WI38 (cell line): Measurements from ENCODE around the gene ODAD4.

Experiments
- H3K4me3 ChIP-seq: 2 replicates; pipeline ENCODE4 v1.5.1; 2011; ENCODE audit warnings: low read depth, mild to moderate bottlenecking, control low read depth, low read length
- TF ChIP-seq, protein P1 (sequence below): IDR thresholded peaks from 2 replicates; pipeline ENCODE4 v1.5.1; 2012; ENCODE audit warnings: low read depth, mild to moderate bottlenecking, control low read depth, low read length

Gene ODAD4

DNA sequence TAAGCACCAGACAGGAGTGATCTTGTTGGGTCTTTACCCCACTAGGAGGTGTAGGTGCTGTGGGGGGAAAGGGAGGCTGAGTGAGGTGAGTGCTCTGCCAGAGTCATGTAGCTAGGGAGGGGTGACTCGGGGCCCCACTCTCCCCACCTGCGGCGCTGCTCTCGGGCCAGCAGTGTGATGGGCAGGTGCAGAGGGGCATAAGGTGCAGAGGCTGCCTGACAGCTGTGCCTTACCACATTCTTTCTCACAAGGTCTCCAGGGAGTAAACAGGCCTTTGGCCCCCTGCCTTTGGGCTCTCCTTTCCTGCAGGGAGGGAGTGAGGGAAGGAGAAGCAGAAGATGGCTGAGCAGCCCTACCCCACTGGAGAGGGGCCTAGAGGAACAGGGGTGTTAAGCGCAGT, 31.7 kb downstream of the ODAD4 start:
- TF ChIP-seq, protein P1, sequence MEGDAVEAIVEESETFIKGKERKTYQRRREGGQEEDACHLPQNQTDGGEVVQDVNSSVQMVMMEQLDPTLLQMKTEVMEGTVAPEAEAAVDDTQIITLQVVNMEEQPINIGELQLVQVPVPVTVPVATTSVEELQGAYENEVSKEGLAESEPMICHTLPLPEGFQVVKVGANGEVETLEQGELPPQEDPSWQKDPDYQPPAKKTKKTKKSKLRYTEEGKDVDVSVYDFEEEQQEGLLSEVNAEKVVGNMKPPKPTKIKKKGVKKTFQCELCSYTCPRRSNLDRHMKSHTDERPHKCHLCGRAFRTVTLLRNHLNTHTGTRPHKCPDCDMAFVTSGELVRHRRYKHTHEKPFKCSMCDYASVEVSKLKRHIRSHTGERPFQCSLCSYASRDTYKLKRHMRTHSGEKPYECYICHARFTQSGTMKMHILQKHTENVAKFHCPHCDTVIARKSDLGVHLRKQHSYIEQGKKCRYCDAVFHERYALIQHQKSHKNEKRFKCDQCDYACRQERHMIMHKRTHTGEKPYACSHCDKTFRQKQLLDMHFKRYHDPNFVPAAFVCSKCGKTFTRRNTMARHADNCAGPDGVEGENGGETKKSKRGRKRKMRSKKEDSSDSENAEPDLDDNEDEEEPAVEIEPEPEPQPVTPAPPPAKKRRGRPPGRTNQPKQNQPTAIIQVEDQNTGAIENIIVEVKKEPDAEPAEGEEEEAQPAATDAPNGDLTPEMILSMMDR = no peak
- no peak overlapping the region for H3K4me3 ChIP-seq

DNA sequence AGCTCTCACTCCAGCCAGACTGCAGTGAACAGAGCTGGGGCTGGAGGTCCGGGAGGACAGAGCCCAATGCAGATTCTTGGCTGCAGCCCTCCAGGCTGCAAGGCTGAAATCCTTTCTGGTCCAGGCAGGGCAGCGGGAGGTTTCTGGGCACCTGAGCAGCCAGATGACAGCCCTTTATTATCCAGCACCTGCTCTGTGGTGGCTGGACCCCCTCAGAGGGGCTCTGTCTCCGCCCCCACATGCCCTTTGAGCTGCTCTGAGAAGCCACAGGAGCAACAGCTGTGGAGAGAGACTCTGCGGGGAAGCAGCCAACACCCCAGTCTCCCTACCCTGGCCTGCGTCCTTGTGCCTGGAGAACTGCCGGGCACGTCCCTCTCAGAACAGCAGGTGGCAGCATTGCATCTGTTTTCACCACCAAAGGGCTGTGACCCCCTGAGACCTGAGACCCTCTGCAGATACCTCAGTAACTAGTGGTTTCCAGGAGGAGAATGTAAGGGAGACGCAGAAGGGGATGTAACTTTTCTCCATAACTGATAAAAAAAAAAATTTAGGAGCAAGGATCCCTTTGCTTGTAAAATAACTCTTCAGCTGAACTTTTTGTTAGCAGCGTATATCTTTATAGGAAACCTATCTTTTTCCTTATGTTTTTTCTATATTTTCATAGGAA, 32.5 kb downstream of the ODAD4 start:
- TF ChIP-seq, protein P1 = peak; percentile 89
- H3K4me3 ChIP-seq = no peak overlapping the region

DNA sequence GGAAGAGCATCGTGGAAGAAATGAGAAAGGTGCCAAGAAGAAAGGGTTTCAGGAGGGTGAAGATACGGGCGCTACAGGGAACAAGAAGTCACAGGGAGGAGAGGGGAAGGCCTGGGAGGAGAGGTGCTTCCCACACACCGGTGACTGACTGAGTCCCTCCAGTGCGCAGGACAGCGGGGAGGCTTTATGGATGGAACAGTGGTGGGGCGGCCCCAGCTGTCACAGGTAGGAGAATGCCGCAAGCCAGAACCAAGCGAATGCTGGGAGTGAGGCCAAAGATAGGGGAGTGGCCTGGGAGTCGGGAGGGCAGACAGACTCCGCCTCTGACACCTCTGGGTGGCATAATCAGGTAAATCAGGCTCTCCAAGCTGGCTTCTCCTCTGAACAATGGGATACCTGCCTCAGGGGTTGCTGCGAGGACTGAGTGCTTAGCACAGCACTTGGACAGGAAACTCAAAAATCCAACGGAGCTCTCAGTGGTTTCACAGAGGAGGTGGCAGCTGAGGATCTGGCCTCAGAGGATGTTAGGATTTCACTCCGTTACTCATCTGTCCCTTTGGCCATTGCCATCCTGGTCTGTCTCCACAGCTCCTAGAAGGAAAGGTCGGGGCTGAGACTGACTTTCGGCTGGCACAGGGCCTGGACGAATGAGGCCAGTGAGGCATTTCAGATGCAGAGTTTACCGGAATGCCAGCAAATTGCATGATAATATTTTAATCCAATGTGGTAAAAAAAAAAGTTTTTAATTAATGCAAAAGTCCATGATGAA, 35.5 kb downstream of the ODAD4 start:
- peak overlapping the region; percentile 92 for H3K4me3 ChIP-seq
- TF ChIP-seq, protein P1 = no peak

DNA sequence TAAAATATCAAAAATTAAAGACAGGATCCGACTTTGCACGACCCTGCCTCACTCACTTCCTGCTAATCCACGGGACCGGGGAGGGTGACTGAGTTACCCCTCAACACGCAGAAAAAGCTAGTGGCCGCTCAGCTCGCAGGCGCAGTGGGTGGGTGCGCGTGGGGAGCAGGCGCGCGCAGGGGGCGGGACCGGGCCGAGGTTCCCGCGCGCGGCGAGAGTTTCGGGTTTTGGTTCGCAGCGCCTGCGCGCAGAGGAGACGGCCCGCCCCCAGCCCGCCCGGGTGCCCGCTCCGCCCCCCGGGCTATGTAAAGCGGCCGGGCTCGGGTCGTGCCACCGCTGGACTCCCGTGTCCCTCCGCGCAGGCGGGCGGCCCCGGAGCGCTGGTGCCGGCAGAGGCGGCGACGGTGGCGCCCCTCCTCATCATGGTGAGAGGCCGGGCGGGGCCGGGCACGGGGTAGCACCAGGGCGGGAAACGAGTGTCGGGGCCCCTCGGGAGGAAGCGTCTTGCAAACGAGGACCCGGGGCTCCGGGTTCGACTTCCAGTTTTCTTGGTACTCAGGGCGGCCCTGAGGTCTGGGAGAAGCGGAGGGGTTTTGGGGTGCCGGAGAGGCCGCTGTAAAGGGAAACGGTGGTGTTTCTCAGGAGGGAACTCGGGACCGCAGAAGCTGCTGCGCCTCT, 36.2 kb downstream of the ODAD4 start, which contains the start of gene CNP:
CNP (plus strand) TSS at position 333 of the 678 bp plus-strand sequence; CDS start at position 423, 90 bp downstream.
- peak within 1 kb of the TSS; percentile 92 for H3K4me3 ChIP-seq
- TF ChIP-seq, protein P1 = no peak

DNA sequence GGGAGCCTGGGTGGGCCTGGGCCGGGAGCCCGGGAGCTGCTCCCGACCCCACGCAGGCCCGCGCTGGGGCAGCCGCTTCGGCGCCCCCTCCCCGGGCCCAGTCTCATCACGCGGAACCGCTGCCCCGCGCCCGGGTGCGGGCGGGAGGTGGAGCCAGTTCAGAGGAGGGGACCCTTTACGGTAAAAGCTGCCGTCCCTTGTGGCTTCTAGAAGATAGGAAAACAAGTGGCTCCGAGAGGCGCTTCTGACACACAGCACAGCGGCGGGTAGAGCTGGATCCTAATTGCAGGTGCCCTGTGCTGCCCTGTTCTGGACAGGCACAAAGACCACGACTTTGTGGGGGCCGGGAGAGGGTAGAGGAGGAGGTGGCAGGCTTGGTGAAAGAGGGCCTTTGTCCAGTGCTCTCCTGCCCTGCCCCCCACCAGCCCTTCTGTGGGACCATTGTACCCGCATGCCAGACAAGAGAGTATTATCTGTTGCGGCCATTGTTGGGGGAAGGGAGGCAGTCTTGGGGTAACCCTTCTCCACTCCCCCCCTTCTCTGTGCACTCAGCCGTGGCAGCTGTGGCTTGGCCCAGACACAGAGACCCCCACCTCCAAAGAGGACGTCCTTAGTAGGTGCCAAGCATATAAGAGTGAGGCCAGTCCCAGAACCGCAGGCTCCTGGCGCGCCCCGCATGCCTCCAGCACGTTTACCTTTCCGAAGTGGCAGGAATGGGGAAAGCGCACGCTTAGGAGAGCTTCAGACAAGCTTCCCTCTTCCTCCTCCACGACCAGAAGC, 36.9 kb downstream of the ODAD4 start:
- H3K4me3 ChIP-seq = peak overlapping the region; percentile 92
- TF ChIP-seq, protein P1 = no peak

DNA sequence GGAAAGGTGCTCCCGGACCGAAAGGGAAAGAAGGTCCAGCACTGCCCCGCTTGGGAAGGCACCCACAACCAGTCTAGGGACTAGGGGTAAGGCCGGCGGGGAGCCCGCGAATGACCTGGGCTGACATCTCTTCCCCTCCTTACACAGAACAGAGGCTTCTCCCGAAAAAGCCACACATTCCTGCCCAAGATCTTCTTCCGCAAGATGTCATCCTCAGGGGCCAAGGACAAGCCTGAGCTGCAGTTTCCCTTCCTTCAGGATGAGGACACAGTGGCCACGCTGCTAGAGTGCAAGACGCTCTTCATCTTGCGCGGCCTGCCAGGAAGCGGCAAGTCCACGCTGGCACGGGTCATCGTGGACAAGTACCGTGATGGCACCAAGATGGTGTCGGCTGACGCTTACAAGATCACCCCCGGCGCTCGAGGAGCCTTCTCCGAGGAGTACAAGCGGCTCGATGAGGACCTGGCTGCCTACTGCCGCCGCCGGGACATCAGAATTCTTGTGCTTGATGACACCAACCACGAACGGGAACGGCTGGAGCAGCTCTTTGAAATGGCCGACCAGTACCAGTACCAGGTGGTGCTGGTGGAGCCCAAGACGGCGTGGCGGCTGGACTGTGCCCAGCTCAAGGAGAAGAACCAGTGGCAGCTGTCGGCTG, 37.6 kb downstream of the ODAD4 start:
- H3K4me3 ChIP-seq = peak overlapping the region; percentile 92
- TF ChIP-seq, protein P1 = no peak
